ENCODE results near the gene RANGAP1.

GRCh38 chr22:41314821-41315220 is 28.8 kb upstream of the RANGAP1 start:
- TF ChIP-seq, protein P1, sequence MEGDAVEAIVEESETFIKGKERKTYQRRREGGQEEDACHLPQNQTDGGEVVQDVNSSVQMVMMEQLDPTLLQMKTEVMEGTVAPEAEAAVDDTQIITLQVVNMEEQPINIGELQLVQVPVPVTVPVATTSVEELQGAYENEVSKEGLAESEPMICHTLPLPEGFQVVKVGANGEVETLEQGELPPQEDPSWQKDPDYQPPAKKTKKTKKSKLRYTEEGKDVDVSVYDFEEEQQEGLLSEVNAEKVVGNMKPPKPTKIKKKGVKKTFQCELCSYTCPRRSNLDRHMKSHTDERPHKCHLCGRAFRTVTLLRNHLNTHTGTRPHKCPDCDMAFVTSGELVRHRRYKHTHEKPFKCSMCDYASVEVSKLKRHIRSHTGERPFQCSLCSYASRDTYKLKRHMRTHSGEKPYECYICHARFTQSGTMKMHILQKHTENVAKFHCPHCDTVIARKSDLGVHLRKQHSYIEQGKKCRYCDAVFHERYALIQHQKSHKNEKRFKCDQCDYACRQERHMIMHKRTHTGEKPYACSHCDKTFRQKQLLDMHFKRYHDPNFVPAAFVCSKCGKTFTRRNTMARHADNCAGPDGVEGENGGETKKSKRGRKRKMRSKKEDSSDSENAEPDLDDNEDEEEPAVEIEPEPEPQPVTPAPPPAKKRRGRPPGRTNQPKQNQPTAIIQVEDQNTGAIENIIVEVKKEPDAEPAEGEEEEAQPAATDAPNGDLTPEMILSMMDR (conservative IDR thresholded peaks at IDR 0.05; ENCODE audit: low read length): no peak
- TF ChIP-seq EZH2phosphoT487 (IDR thresholded peaks at IDR 0.05; ENCODE audit: borderline replicate concordance, low read depth, low read length): no peak

Measured in OCI-LY7 (cell line).